ENCODE data around the gene ALDH3B2. TPM values are rescaled to one million over a fixed set of nuclear protein-coding genes. Genes with fewer than 3 reads are reported as not detected.
"Not testable (repeated sequence)": the region's sequence is repeated elsewhere in the genome, so short reads cannot be mapped to it uniquely, and the experiment has no call there.

ALDH3B2 gene
- total RNA-seq, 1 experiment from 2014 or later = not detected

- not testable (repeated sequence) for H2AK5ac ChIP-seq (ENCODE audit: insufficient read length, low read length); H2BK20ac ChIP-seq (ENCODE audit: low read depth, low read length, poor library complexity, severe bottlenecking); H2BK5ac ChIP-seq (ENCODE audit: insufficient read length, low read length); H3K23me2 ChIP-seq (ENCODE audit: insufficient read length, low read depth, low read length, poor library complexity, severe bottlenecking); H3K18ac ChIP-seq (ENCODE audit: insufficient read length, low read depth, low read length); H4K91ac ChIP-seq (ENCODE audit: insufficient read length, low read depth, low read length); H4K5ac ChIP-seq (ENCODE audit: insufficient read length, low read depth, low read length); H3K9ac ChIP-seq (ENCODE audit: extremely low read depth, insufficient read length, low read length); H3K9me3 Mint-ChIP-seq; H4K20me1 ChIP-seq (ENCODE audit: control insufficient read depth, insufficient read depth, insufficient read length); H2BK120ac ChIP-seq (ENCODE audit: low read depth, low read length, poor library complexity, severe bottlenecking); H2BK12ac ChIP-seq (ENCODE audit: insufficient read length, low read depth, low read length); H3K9me3 ChIP-seq (ENCODE audit: control insufficient read depth, low read depth, low read length); H3K14ac ChIP-seq (ENCODE audit: insufficient read depth, low read length); H3K23ac ChIP-seq (ENCODE audit: insufficient read length, low read depth, low read length); H3K4me1 ChIP-seq (ENCODE audit: insufficient read depth, low read length); H3K27ac ChIP-seq (ENCODE audit: insufficient read length, low read depth, low read length); H3K27me3 ChIP-seq (ENCODE audit: insufficient read depth, low read length); H3K56ac ChIP-seq (ENCODE audit: insufficient read length, low read depth, low read length); H3K4ac ChIP-seq (ENCODE audit: low read depth, low read length); H3K79me2 ChIP-seq (ENCODE audit: insufficient read depth, low read length); H2AFZ ChIP-seq (ENCODE audit: low read length); H4K8ac ChIP-seq (replicated peaks; ENCODE audit: insufficient read length, low read depth, low read length); H2BK15ac ChIP-seq (ENCODE audit: low read depth, low read length); H3T11ph ChIP-seq (ENCODE audit: low read length); H3K79me1 ChIP-seq (ENCODE audit: insufficient read depth, low read depth, low read length, poor library complexity, severe bottlenecking)
- H3K4me2 ChIP-seq (ENCODE audit: insufficient read depth, insufficient read length, low read length) = peak overlapping the region; percentile 92
- peaks cover 15 to 42% (median 32%) of the 10 kb centered on the region in 3 experiments for H3K36me3 Mint-ChIP-seq (ENCODE audit: insufficient read depth in 1 of 3, low read depth in 3 of 3)
- peaks cover 39% of the 10 kb centered on the region for H3K27me3 Mint-ChIP-seq (ENCODE audit: low read depth)
- H3K4me3 Mint-ChIP-seq = peak overlapping the region; percentile 88 to 93
- H3K4me1 Mint-ChIP-seq = peaks cover 48 to 56% of the 10 kb centered on the region in 2 experiments
- WGBS (ENCODE audit: extremely low coverage, insufficient read length, low lambda C conversion rate) = no CpG with 5 or more reads among the region's 3 CpGs
- peak overlapping the region; percentile 94 to 97 (median 94) for H3K27ac Mint-ChIP-seq
- peak; percentile 57 for DNase-seq
Measured at GRCh38 chr11:67621928-67622327, 52.5 kb downstream of the ALDH3B2 start.

- peak overlapping the region; percentile 92 for H3K4me2 ChIP-seq (ENCODE audit: insufficient read depth, insufficient read length, low read length)
- not testable (repeated sequence) for H3K79me2 ChIP-seq (ENCODE audit: insufficient read depth, low read length); H3K14ac ChIP-seq (ENCODE audit: insufficient read depth, low read length); H3K27ac ChIP-seq (ENCODE audit: insufficient read length, low read depth, low read length); H3K23me2 ChIP-seq (ENCODE audit: insufficient read length, low read depth, low read length, poor library complexity, severe bottlenecking); H3K23ac ChIP-seq (ENCODE audit: insufficient read length, low read depth, low read length); H3K4ac ChIP-seq (ENCODE audit: low read depth, low read length); H2BK120ac ChIP-seq (ENCODE audit: low read depth, low read length, poor library complexity, severe bottlenecking); H3K4me1 ChIP-seq (ENCODE audit: insufficient read depth, low read length); H3K9me3 Mint-ChIP-seq; H3K79me1 ChIP-seq (ENCODE audit: insufficient read depth, low read depth, low read length, poor library complexity, severe bottlenecking); H2BK15ac ChIP-seq (ENCODE audit: low read depth, low read length); H4K20me1 ChIP-seq (ENCODE audit: control insufficient read depth, insufficient read depth, insufficient read length); H2BK20ac ChIP-seq (ENCODE audit: low read depth, low read length, poor library complexity, severe bottlenecking); H2BK5ac ChIP-seq (ENCODE audit: insufficient read length, low read length); H3T11ph ChIP-seq (ENCODE audit: low read length); H3K56ac ChIP-seq (ENCODE audit: insufficient read length, low read depth, low read length); H4K5ac ChIP-seq (ENCODE audit: insufficient read length, low read depth, low read length); H2AFZ ChIP-seq (ENCODE audit: low read length); H3K27me3 ChIP-seq (ENCODE audit: insufficient read depth, low read length); H2AK5ac ChIP-seq (ENCODE audit: insufficient read length, low read length); H3K9me3 ChIP-seq (ENCODE audit: control insufficient read depth, low read depth, low read length); H3K18ac ChIP-seq (ENCODE audit: insufficient read length, low read depth, low read length); H4K8ac ChIP-seq (replicated peaks; ENCODE audit: insufficient read length, low read depth, low read length); H4K91ac ChIP-seq (ENCODE audit: insufficient read length, low read depth, low read length); H2BK12ac ChIP-seq (ENCODE audit: insufficient read length, low read depth, low read length)
- H3K27ac Mint-ChIP-seq = peak overlapping the region; percentile 61 to 97 (median 94); a peak in 5 of 7 replicates
- peak overlapping the region; percentile 88 to 93 for H3K4me3 Mint-ChIP-seq
- no CpG with 5 or more reads among the region's 13 CpGs for WGBS (ENCODE audit: extremely low coverage, insufficient read length, low lambda C conversion rate)
- H3K36me3 Mint-ChIP-seq (ENCODE audit: insufficient read depth in 1 of 3, low read depth in 3 of 3) = peaks cover 4 to 30% (median 19%) of the 10 kb centered on the region in 3 experiments; a peak in 6 of 7 replicates
- H3K9ac ChIP-seq (ENCODE audit: extremely low read depth, insufficient read length, low read length) = peak overlapping the region; percentile 64
- DNase-seq = peak; percentile 62
- H3K27me3 Mint-ChIP-seq (ENCODE audit: low read depth) = peaks cover 42% of the 10 kb centered on the region
- peaks cover 56 to 58% of the 10 kb centered on the region in 2 experiments for H3K4me1 Mint-ChIP-seq
Measured at GRCh38 chr11:67620621-67621020, 53.8 kb downstream of the ALDH3B2 start.
